Measurements from ENCODE around the gene SEMA6B.
"Not testable (repeated sequence)": the region's sequence is repeated elsewhere in the genome, so short reads cannot be mapped to it uniquely, and the experiment has no call there.

Gene SEMA6B

GRCh38 chr19:4571305-4571917 is 11.9 kb upstream of the SEMA6B start:
- DNase-seq, result no peak

DNA sequence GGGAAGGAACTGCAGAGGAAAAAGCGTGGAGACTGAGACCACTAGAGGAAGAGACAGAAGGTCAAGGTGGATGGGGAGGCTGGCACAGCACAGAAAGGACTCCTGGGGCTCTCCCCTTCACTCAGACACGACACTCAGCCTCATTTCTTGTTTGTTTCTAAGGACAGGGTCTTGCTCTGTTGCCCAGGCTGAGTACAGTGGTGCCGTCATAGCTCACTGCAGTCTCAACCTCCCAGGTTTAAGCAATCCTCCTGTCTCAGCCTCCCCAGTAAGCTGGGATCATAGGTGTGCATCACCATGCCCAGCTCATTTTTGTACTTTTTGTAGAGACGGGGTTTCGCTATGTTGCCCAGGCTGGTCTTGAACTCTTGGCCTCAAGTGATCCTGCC is 11.4 kb upstream of the SEMA6B start:
- DNase-seq, result no peak

GRCh38 chr19:4570402-4570801 is 10.9 kb upstream of the SEMA6B start:
- DNase-seq, result no peak

DNA sequence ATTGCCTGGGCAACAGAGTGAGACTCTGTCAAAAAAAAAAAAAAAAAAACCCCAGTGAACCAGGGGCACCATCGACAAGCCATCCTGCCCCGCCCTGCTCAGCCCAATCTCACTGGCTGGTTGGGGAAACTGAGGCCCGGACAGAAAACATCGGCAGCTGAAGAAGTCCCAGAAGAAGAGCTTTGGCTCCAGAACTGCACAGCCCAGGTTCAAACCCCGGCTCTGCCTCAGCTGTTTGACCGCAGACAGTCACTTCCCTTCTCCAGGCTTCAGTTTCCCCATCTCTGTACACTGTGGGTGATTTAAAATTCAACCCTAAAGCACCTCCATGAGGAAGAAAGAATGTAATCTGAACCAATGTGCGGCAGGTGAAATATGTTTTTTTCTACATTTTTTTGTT is 9.4 kb upstream of the SEMA6B start:
- no peak for DNase-seq

- DNase-seq, result peak; percentile 36
Observed at GRCh38 chr19:4567584-4568071, 8.1 kb upstream of the SEMA6B start.

- DNase-seq, result no peak
Observed at GRCh38 chr19:4566402-4567051, 7.0 kb upstream of the SEMA6B start.

GRCh38 chr19:4563562-4563961 is 4.1 kb upstream of the SEMA6B start:
- not testable (repeated sequence) for DNase-seq

- DNase-seq, result not testable (repeated sequence)
Observed at GRCh38 chr19:4562085-4562484, 2.6 kb upstream of the SEMA6B start.

GRCh38 chr19:4557971-4558941 is 1.2 kb downstream of the SEMA6B start:
- DNase-seq, result no peak

GRCh38 chr19:4557144-4557970 is 2.1 kb downstream of the SEMA6B start:
- no peak for DNase-seq

- no peak for DNase-seq
Observed at GRCh38 chr19:4556597-4557127, 2.8 kb downstream of the SEMA6B start.

GRCh38 chr19:4555657-4556561 is 3.6 kb downstream of the SEMA6B start:
- no peak for DNase-seq

DNA sequence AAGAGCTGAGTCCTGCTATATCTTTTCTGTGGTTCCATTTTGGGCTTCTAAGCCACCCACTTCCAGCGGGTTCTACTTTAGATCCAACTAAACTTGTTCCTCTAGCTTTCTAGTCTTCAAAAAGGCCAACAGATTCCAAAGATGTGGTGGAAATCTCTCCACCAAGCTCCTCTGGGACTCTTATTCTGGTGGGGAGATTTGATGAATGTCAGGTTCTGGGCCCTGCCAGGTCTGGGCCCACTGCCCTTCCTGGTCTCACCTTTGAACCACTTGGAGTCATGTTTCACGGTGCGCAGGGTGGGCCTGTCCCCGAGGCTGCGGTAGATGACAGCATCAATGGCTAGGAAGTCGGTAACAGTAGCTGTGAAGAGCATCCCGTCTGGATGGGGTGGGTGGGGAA is 4.8 kb downstream of the SEMA6B start:
- DNase-seq, result no peak

DNA sequence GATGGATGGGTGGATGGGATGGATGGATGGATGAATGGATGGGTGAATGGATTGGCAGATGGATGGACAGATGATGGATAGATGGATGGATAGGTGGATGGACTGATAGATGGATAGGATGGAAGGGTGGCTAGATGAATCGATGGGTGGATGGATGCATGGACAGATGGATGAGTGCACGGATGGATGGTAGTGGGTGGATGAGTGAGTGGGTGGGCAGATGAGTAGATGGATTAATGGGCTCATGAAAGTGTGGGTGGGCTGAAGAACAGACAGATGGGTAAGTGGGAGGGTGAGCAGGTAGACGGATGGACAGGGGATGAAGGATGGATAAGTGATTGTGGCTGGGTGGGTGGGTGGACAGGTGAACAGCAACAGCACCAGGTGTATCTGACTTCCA is 5.7 kb downstream of the SEMA6B start:
- no peak for DNase-seq

- no peak for DNase-seq
Observed at GRCh38 chr19:4553092-4553695, 6.3 kb downstream of the SEMA6B start.

GRCh38 chr19:4552525-4552819 is 7.0 kb downstream of the SEMA6B start:
- DNase-seq, result no peak

DNA sequence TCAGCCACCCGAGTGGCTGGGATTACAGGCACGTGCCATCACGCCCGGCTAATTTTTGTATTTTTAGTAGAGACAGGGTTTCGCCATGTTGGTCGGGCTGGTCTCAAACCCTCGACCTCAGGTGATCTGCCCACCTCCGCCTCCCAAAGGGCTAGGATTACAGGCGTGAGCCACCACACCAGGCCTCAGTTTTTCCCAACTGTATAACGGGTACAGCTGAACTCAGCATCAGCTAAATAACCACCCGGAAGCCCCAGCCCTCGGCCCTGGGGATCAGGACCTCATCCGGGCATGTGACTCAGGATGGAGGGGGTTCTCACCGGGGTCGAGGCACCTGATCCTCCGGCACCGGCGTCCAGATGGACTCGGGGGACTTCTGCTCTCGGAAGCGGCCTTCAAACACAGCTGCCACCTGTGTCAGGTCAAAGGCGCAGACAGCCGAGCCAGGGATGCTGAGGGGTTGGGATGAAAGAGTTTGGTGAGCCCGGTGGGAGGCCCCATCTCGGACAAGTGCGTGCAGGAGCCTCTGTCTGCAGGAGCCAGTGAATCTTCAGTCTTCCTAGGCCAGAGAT is 8.9 kb downstream of the SEMA6B start:
- no peak for DNase-seq

GRCh38 chr19:4550018-4550417 is 9.5 kb downstream of the SEMA6B start:
- DNase-seq, result no peak

GRCh38 chr19:4548238-4548584 is 11.3 kb downstream of the SEMA6B start:
- DNase-seq, result no peak

GRCh38 chr19:4547303-4548237 is 11.9 kb downstream of the SEMA6B start:
- DNase-seq, result no peak
